NCI-H146 (cell line): ENCODE measurements around the gene FBXO47.
"Not testable (repeated sequence)": the region's sequence is repeated elsewhere in the genome, so short reads cannot be mapped to it uniquely, and the experiment has no call there.

ENCODE experiments used
- DNase-seq: peaks from one replicate; lab custom pipeline; 2025; lab: John Stamatoyannopoulos, UW

The FBXO47 gene

GRCh38 chr17:38922538-38923297 is 44.5 kb downstream of the FBXO47 start:
- peak; percentile 5 for DNase-seq

- no peak for DNase-seq
Observed at GRCh38 chr17:38921756-38922411, 45.3 kb downstream of the FBXO47 start.

GRCh38 chr17:38920374-38921291 is 46.6 kb downstream of the FBXO47 start:
- no peak for DNase-seq

- no peak for DNase-seq
Observed at GRCh38 chr17:38919316-38920078, 47.7 kb downstream of the FBXO47 start.

- no peak for DNase-seq
Observed at GRCh38 chr17:38918916-38919315, 48.3 kb downstream of the FBXO47 start.

GRCh38 chr17:38918129-38918913 is 48.9 kb downstream of the FBXO47 start:
- no peak for DNase-seq

GRCh38 chr17:38917259-38917658 is 49.9 kb downstream of the FBXO47 start:
- DNase-seq = no peak

GRCh38 chr17:38916771-38917170 is 50.4 kb downstream of the FBXO47 start:
- DNase-seq = no peak

- no peak for DNase-seq
Observed at GRCh38 chr17:38915639-38915995, 51.6 kb downstream of the FBXO47 start.

- DNase-seq = no peak
Observed at GRCh38 chr17:38914741-38915638, 52.2 kb downstream of the FBXO47 start.

- no peak for DNase-seq
Observed at GRCh38 chr17:38912221-38912813, 54.9 kb downstream of the FBXO47 start.

- not testable (repeated sequence) for DNase-seq
Observed at GRCh38 chr17:38911731-38912081, 55.5 kb downstream of the FBXO47 start.

GRCh38 chr17:38911081-38911730 is 56.0 kb downstream of the FBXO47 start:
- no peak for DNase-seq

- DNase-seq = no peak
Observed at GRCh38 chr17:38910325-38910724, 56.9 kb downstream of the FBXO47 start.

- no peak for DNase-seq
Observed at GRCh38 chr17:38908676-38909181, 58.5 kb downstream of the FBXO47 start.

- DNase-seq = no peak
Observed at GRCh38 chr17:38907930-38908675, 59.1 kb downstream of the FBXO47 start.

GRCh38 chr17:38906460-38907228 is 60.6 kb downstream of the FBXO47 start:
- DNase-seq = no peak
